Fibroblast of lung (primary cell): Measurements from ENCODE around the gene HCFC1. TPM values are rescaled to one million over a fixed set of nuclear protein-coding genes. Genes with fewer than 3 reads are reported as not detected.

Experiments
- DNase-seq, 2 donors: peaks; one replicate each; pipeline versions ENCODE4 v3.0.0 to v3.0.0-alpha.2; 2010; ENCODE audit warnings: low read depth in 2 of 2
- H2AFZ ChIP-seq: 2 replicates; pipeline ENCODE4 v1.5.1; 2012; ENCODE audit warnings: low read length, control low read depth, inconsistent platforms
- H3K27ac ChIP-seq: 2 replicates; pipeline ENCODE4 v1.5.1; 2011; ENCODE audit warnings: low read length, control low read depth; ENCODE audit not compliant: insufficient read depth
- H3K27me3 ChIP-seq: 2 replicates; pipeline ENCODE4 v1.5.1; 2011; ENCODE audit warnings: mild to moderate bottlenecking, low read length; ENCODE audit not compliant: control insufficient read depth, insufficient read depth
- H3K36me3 ChIP-seq: 2 replicates; pipeline ENCODE4 v1.5.1; 2011; ENCODE audit warnings: low read length; ENCODE audit not compliant: control insufficient read depth, insufficient read depth
- H3K4me1 ChIP-seq: 2 replicates; pipeline ENCODE4 v1.5.1; 2011; ENCODE audit warnings: low read length; ENCODE audit not compliant: control insufficient read depth, insufficient read depth; ENCODE audit errors: extremely low read depth
- H3K4me2 ChIP-seq: 2 replicates; pipeline ENCODE4 v1.5.1; 2011; ENCODE audit warnings: low read length, control low read depth; ENCODE audit not compliant: insufficient read depth; ENCODE audit errors: extremely low read depth
- H3K4me3 ChIP-seq, 4 experiments: fragments of 200-600 bp in 1 of 4; sonication (generic) in 1 of 4; replicated peaks in 1 of 4; 2 replicates each; pipeline ENCODE4 v1.5.1; 2011 to 2016; ENCODE audit warnings: low read length in 4 of 4, low read depth in 3 of 4, mild to moderate bottlenecking in 3 of 4, control low read depth in 2 of 4, inconsistent platforms in 1 of 4, mixed read lengths in 1 of 4; ENCODE audit not compliant: insufficient read depth in 1 of 4; ENCODE audit errors: control extremely low read depth in 1 of 4
- H3K79me2 ChIP-seq: 2 replicates; pipeline ENCODE4 v1.5.1; 2012; ENCODE audit warnings: mild to moderate bottlenecking, low read length, inconsistent platforms; ENCODE audit not compliant: control insufficient read depth, insufficient read depth
- H3K9ac ChIP-seq: 2 replicates; pipeline ENCODE4 v1.5.1; 2011; ENCODE audit warnings: mild to moderate bottlenecking, low read length, control low read depth; ENCODE audit not compliant: insufficient read depth
- H3K9me3 ChIP-seq: 2 replicates; pipeline ENCODE4 v1.5.1; 2012; ENCODE audit warnings: low read depth, low read length; ENCODE audit not compliant: control insufficient read depth, insufficient read depth
- H4K20me1 ChIP-seq: 2 replicates; pipeline ENCODE4 v1.5.1; 2011; ENCODE audit warnings: low read length; ENCODE audit not compliant: control insufficient read depth, insufficient read depth; ENCODE audit errors: extremely low read depth
- EZH2 ChIP-seq: IDR thresholded peaks from 2 replicates; pipeline ENCODE4 v1.5.1; 2012; ENCODE audit warnings: low read length, control low read depth, mild to moderate bottlenecking; ENCODE audit errors: missing control alignments
- polyA plus RNA-seq, 2 donors: library from polyadenylated mRNA; depleted of rRNA in 1 of 2; stranded (reverse) in 1 of 2; unstranded in 1 of 2; fragments of >200 nt; gene quantifications; 2 replicates each; pipeline ENCODE4 v1.2.1, GENCODE V29; 2011 to 2012; ENCODE audit warnings: missing spikeins in 1 of 2
- total RNA-seq: library from RNA; depleted of rRNA; stranded (reverse); fragments of >200 nt; gene quantifications from 2 replicates; pipeline ENCODE4 v1.2.1, GENCODE V29; 2014
- TF ChIP-seq, protein P1 (sequence below), 2 donors: IDR thresholded peaks in 1 of 2; conservative IDR thresholded peaks in 1 of 2; 1 replicate in 1 of 2; 2 replicates in 1 of 2; pipeline ENCODE4 v1.5.1; 2011 to 2012; ENCODE audit warnings: low read length in 2 of 2, control low read depth in 1 of 2, inconsistent platforms in 1 of 2, low read depth in 1 of 2, mild to moderate bottlenecking in 1 of 2

The HCFC1 gene
- total and polyA plus RNA-seq, 2 donors (not counting 1 experiment from before 2014, with no cell fraction given) = 3.0 to 10.2 TPM

DNA sequence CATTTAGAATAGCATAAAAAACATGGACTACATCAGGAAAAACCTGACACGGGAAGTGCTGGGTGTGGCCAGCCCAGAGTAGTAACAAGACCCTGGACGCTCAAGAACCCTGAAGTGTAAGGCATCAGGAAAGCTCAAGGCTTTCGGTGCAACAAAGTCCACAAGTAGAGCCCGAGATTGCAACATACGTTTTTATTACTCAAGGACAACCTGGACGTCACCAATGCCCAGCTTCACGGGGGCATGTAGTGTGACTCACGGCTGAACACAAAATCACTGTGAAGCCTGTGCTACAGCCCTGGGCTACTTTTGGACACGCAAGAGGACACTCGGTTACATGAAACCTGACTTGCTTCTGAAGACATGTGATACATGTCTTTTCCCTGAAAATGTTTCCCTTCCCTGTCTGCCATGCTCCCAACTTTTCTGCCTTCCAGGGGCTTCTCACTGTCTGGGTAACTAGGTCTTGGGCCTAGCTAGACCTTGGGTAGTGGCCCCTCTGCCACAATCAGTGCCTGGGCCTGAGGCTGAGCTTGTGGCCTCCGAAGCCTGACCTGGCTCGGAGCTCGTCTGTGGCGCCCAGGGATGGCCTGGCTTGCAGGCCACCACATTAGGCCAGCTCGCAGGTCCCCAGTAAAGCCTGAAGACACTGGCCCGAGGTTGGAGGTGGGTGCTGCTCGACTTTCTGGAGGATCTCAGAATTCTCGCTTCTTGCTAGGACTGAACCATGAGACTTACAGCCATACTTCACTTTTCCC, 38.9 kb upstream of the HCFC1 start:
- no peaks in the 10 kb centered on the region for H4K20me1 ChIP-seq
- no peak overlapping the region for H2AFZ ChIP-seq
- H3K36me3 ChIP-seq = peaks cover 5% of the 10 kb centered on the region
- no peak for DNase-seq
- no peaks in the 10 kb centered on the region for H3K9me3 ChIP-seq
- H3K4me2 ChIP-seq = no peak overlapping the region
- no peak overlapping the region for H3K4me3 ChIP-seq
- no peaks in the 10 kb centered on the region for H3K4me1 ChIP-seq
- H3K79me2 ChIP-seq = no peaks in the 10 kb centered on the region
- no peak for TF ChIP-seq EZH2
- TF ChIP-seq, protein P1, sequence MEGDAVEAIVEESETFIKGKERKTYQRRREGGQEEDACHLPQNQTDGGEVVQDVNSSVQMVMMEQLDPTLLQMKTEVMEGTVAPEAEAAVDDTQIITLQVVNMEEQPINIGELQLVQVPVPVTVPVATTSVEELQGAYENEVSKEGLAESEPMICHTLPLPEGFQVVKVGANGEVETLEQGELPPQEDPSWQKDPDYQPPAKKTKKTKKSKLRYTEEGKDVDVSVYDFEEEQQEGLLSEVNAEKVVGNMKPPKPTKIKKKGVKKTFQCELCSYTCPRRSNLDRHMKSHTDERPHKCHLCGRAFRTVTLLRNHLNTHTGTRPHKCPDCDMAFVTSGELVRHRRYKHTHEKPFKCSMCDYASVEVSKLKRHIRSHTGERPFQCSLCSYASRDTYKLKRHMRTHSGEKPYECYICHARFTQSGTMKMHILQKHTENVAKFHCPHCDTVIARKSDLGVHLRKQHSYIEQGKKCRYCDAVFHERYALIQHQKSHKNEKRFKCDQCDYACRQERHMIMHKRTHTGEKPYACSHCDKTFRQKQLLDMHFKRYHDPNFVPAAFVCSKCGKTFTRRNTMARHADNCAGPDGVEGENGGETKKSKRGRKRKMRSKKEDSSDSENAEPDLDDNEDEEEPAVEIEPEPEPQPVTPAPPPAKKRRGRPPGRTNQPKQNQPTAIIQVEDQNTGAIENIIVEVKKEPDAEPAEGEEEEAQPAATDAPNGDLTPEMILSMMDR (conservative IDR thresholded peaks at IDR 0.05 in 1 of 2, IDR thresholded peaks at IDR 0.05 in 1 of 2; ENCODE audit: low read depth in 1 of 2, low read length in 2 of 2) = no peak
- H3K27ac ChIP-seq = no peak overlapping the region
- H3K27me3 ChIP-seq = no peaks in the 10 kb centered on the region
- H3K9ac ChIP-seq = no peak overlapping the region

GRCh38 chrX:154008521-154008920, 36.9 kb upstream of the HCFC1 start:
- Histone ChIP-seq H3K27me3 (no peaks in the 10 kb centered on the region), H3K9me3 (no peaks in the 10 kb centered on the region), H3K9ac (no peak overlapping the region), H3K4me1 (no peaks in the 10 kb centered on the region), H4K20me1 (no peaks in the 10 kb centered on the region), H3K4me2 (no peak overlapping the region), H3K4me3 (no peak overlapping the region), H2AFZ (no peak overlapping the region), H3K79me2 (no peaks in the 10 kb centered on the region), H3K27ac (no peak overlapping the region), H3K36me3 (peaks cover 5% of the 10 kb centered on the region)
- no peak for DNase-seq
- no peak for TF ChIP-seq EZH2
- TF ChIP-seq, protein P1 (conservative IDR thresholded peaks at IDR 0.05 in 1 of 2, IDR thresholded peaks at IDR 0.05 in 1 of 2; ENCODE audit: low read depth in 1 of 2, low read length in 2 of 2) = no peak

DNA sequence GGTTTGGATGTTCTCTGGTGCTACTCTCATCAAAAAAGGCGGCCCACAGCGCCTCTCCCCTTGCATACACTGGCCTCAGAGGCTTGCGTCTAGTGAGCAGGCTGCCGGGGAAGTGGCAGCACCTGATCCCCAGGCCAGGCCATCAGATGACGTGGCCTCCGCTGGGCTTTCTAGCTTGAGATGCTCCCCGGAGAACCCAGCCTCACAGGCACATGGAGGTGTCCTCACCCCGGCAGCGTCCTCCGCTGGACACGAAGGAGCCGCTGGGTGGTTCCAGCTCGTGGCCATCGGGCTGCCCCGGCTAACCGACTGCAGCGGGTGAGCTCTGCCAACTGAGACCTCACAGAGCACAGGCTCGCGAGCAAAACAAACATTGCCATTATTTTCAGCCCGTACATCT, 35.3 kb upstream of the HCFC1 start:
- peaks cover 5% of the 10 kb centered on the region for H3K4me1 ChIP-seq
- no peaks in the 10 kb centered on the region for H3K9me3 ChIP-seq
- no peak overlapping the region for H3K9ac ChIP-seq
- no peak overlapping the region for H3K4me3 ChIP-seq
- DNase-seq = no peak
- TF ChIP-seq, protein P1 (conservative IDR thresholded peaks at IDR 0.05 in 1 of 2, IDR thresholded peaks at IDR 0.05 in 1 of 2; ENCODE audit: low read depth in 1 of 2, low read length in 2 of 2) = no peak
- no peak for TF ChIP-seq EZH2
- no peaks in the 10 kb centered on the region for H3K27me3 ChIP-seq
- no peaks in the 10 kb centered on the region for H3K79me2 ChIP-seq
- H2AFZ ChIP-seq = no peak overlapping the region
- H3K4me2 ChIP-seq = no peak overlapping the region
- no peak overlapping the region for H3K27ac ChIP-seq
- H4K20me1 ChIP-seq = no peaks in the 10 kb centered on the region
- H3K36me3 ChIP-seq = peaks cover 3% of the 10 kb centered on the region
